Vagina (tissue), 2 donors: ENCODE measurements around the gene SMIM35. TPM values are rescaled to one million over a fixed set of nuclear protein-coding genes. Genes with fewer than 3 reads are reported as not detected.

ENCODE experiments used
- DNase-seq, 2 donors: peaks; one replicate each; pipeline ENCODE4 v3.0.0-alpha.2; 2017; ENCODE audit errors: extremely low spot score in 2 of 2
- H3K27ac ChIP-seq: fragments of 200-600 bp; sonication (generic); one replicate; pipeline ENCODE4 v1.5.1; 2019
- H3K27me3 ChIP-seq: fragments of 200-600 bp; sonication (generic); one replicate; pipeline ENCODE4 v1.5.1; 2019
- H3K36me3 ChIP-seq, 2 donors: fragments of 200-600 bp; sonication (generic); one replicate each; pipeline ENCODE4 v1.5.1; 2017 to 2019
- H3K4me1 ChIP-seq: fragments of 200-600 bp; sonication (generic); one replicate; pipeline ENCODE4 v1.5.1; 2019
- H3K4me3 ChIP-seq, 2 donors: fragments of 200-600 bp; sonication (generic); 1 replicate in 1 of 2; 2 replicates in 1 of 2; pipeline ENCODE4 v1.5.1; 2016 to 2019
- H3K9me3 ChIP-seq: fragments of 200-600 bp; sonication (generic); one replicate; pipeline ENCODE4 v1.5.1; 2019
- CTCF ChIP-seq, 3 experiments: fragments of 450-650 bp in 2 of 3; fragments of 200-600 bp in 1 of 3; sonication (generic) in 1 of 3; IDR thresholded peaks; one replicate each; pipeline ENCODE4 v1.5.1; 2017 to 2019; ENCODE audit warnings: antibody characterized with exemption in 3 of 3, mild to moderate bottlenecking in 2 of 3, moderate library complexity in 2 of 3
- POLR2A ChIP-seq, 2 donors: fragments of 450-650 bp; IDR thresholded peaks; one replicate each; pipeline ENCODE4 v1.6.1; 2017; ENCODE audit warnings: antibody characterized with exemption in 2 of 2, mild to moderate bottlenecking in 2 of 2, moderate library complexity in 2 of 2
- POLR2AphosphoS5 ChIP-seq, 2 donors: sonication (generic); formaldehyde crosslinking; IDR thresholded peaks; one replicate each; pipeline ENCODE4 v1.9.0; 2017; ENCODE audit warnings: antibody characterized with exemption in 2 of 2, mild to moderate bottlenecking in 2 of 2, low read depth in 1 of 2; ENCODE audit not compliant: insufficient read depth in 1 of 2
- intact Hi-C: fragments of 100-400 bp; cut with DNase I; formaldehyde crosslinking; loops from one replicate; pipeline ENCODE4 v1.15.1; 2023
- total RNA-seq: library from RNA; depleted of rRNA; stranded (reverse); fragments of >200 nt; gene quantifications from one replicate; pipeline ENCODE4 v1.2.3, GENCODE V29; 2016

Gene SMIM35
- total RNA-seq, 1 donor from 2014 or later, result not detected

DNA sequence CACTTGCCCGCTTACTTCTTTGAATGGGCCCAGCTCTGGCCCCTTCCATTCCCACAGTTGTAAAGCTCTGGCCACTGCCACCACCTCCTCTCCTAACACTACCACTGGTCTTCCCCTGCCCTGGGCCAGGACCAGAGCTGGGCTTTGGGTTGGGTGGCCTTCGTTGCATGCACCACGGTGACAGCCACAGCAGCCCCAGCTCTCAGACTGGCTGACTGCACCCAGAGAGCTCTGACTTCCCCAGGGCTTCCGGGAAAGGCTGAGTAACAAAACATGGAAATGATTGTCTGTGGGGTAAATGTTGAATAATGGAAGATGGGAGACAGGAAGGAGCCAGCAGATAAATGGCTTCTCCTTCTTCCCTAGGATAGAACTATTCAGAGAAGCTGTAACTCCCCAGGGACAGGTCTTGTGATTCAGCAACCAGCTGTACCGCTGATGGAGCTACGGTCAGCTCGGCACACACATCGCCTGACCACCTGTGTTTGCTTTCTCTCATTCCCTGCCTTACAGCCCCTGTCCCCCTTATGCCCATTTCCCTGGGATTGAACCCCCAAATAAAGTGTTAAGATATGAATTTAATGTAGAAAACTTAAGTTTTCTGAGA lies 38.3 kb upstream of the SMIM35 start:
- Histone ChIP-seq H3K36me3 (no peaks in the 10 kb centered on the region), H3K4me1 (no peaks in the 10 kb centered on the region), H3K4me3 (no peak overlapping the region), H3K27ac (no peak overlapping the region), H3K9me3 (no peaks in the 10 kb centered on the region), H3K27me3 (no peaks in the 10 kb centered on the region)
- intact Hi-C loops, result no loop called here
- TF ChIP-seq POLR2AphosphoS5 (IDR thresholded peaks at IDR 0.05; ENCODE audit: insufficient read depth in 1 of 2, low read depth in 1 of 2) (no peak), CTCF (IDR thresholded peaks at IDR 0.05) (no peak), POLR2A (IDR thresholded peaks at IDR 0.05) (no peak)
- DNase-seq, result no peak

DNA sequence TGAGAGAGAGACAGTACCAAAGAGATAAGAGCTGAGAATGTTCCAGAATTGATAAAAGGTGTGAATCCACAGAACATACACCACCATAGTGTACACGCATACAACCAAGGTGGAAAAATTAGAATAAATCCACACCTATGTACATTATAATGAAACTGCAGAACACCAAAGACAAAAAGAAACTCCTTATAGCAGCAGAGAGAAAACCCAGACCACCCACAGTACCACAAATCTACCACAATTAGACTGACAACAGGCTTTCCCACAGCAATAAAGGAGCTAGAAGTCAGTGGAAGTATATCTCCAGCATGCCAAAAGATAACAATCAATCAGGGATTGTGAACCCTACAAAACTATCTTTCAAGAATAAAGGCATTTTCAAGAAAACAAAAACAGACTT lies 34.0 kb upstream of the SMIM35 start:
- intact Hi-C loops, result no loop called here
- H3K4me3 ChIP-seq, result no peak overlapping the region
- no peaks in the 10 kb centered on the region for H3K27me3 ChIP-seq
- TF ChIP-seq POLR2A (IDR thresholded peaks at IDR 0.05) (no peak), POLR2AphosphoS5 (IDR thresholded peaks at IDR 0.05; ENCODE audit: insufficient read depth in 1 of 2, low read depth in 1 of 2) (no peak), CTCF (IDR thresholded peaks at IDR 0.05) (no peak)
- H3K36me3 ChIP-seq, result no peaks in the 10 kb centered on the region
- H3K27ac ChIP-seq, result no peak overlapping the region
- DNase-seq, result no peak
- no peaks in the 10 kb centered on the region for H3K9me3 ChIP-seq
- no peaks in the 10 kb centered on the region for H3K4me1 ChIP-seq

- no peaks in the 10 kb centered on the region for H3K9me3 ChIP-seq
- no peaks in the 10 kb centered on the region for H3K27me3 ChIP-seq
- no peak for DNase-seq
- intact Hi-C loops, result no loop called here
- no peak for TF ChIP-seq CTCF (IDR thresholded peaks at IDR 0.05)
- TF ChIP-seq POLR2A (IDR thresholded peaks at IDR 0.05), result no peak
- TF ChIP-seq POLR2AphosphoS5 (IDR thresholded peaks at IDR 0.05; ENCODE audit: insufficient read depth in 1 of 2, low read depth in 1 of 2), result no peak
- no peaks in the 10 kb centered on the region for H3K4me1 ChIP-seq
- no peak overlapping the region for H3K27ac ChIP-seq
- no peaks in the 10 kb centered on the region for H3K36me3 ChIP-seq
- no peak overlapping the region for H3K4me3 ChIP-seq
These were observed 31.2 kb upstream of the SMIM35 start for GRCh38 chr11:118117790-118118601.

GRCh38 chr11:118115048-118115447 lies 28.3 kb upstream of the SMIM35 start:
- no peaks in the 10 kb centered on the region for H3K4me1 ChIP-seq
- TF ChIP-seq CTCF (IDR thresholded peaks at IDR 0.05) (no peak), POLR2AphosphoS5 (IDR thresholded peaks at IDR 0.05; ENCODE audit: insufficient read depth in 1 of 2, low read depth in 1 of 2) (no peak)
- no peak overlapping the region for H3K27ac ChIP-seq
- no peaks in the 10 kb centered on the region for H3K36me3 ChIP-seq
- no peaks in the 10 kb centered on the region for H3K9me3 ChIP-seq
- no peak overlapping the region for H3K4me3 ChIP-seq
- intact Hi-C loops, result no loop called here
- no peaks in the 10 kb centered on the region for H3K27me3 ChIP-seq
- no peak for DNase-seq

DNA sequence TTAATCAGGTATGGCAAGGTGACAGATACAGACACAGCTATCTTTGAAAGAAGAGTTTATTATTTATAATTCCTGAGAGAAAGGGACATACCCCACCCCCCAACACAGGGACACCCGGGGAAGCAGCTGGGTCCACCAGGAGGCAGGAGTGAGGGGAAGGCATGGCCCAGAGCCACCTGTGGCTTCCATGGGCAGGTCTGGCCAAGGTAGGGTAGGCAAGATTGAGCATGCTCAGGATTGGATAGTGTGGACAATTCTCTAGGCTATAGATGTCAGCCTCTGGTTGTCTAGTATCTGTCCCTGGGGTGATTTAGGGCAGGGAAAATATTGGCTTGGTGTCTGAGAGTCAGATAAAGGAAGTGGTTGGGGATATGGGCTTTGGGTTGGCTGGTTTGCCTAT lies 27.5 kb upstream of the SMIM35 start:
- Histone ChIP-seq H3K36me3 (no peaks in the 10 kb centered on the region), H3K4me3 (no peak overlapping the region), H3K27ac (no peak overlapping the region), H3K9me3 (no peaks in the 10 kb centered on the region), H3K4me1 (no peaks in the 10 kb centered on the region), H3K27me3 (no peaks in the 10 kb centered on the region)
- no peak for DNase-seq
- intact Hi-C loops, result no loop called here
- TF ChIP-seq POLR2AphosphoS5 (IDR thresholded peaks at IDR 0.05; ENCODE audit: insufficient read depth in 1 of 2, low read depth in 1 of 2), result no peak
- TF ChIP-seq CTCF (IDR thresholded peaks at IDR 0.05), result no peak
- TF ChIP-seq POLR2A (IDR thresholded peaks at IDR 0.05), result no peak
